GM23338 (cell line): ENCODE results near the gene EPHB1.

Experiments
- CREB1 ChIP-seq: fragments of 250-450 bp; sonication (Bioruptor Pico); IDR thresholded peaks from 2 replicates; pipeline ENCODE4 v1.5.0; 2020; ENCODE audit warnings: low read depth, mild to moderate bottlenecking, moderate library complexity
- EZH2 ChIP-seq: fragments of 200-600 bp; sonication (generic); IDR thresholded peaks from one replicate; pipeline ENCODE4 v1.8.0; 2017; ENCODE audit warnings: antibody characterized with exemption, mild to moderate bottlenecking, low read depth; ENCODE audit not compliant: unreplicated experiment
- EZH2phosphoT487 ChIP-seq: fragments of 200-600 bp; sonication (generic); IDR thresholded peaks from one replicate; pipeline ENCODE4 v1.8.1; 2018; ENCODE audit warnings: antibody characterized with exemption; ENCODE audit not compliant: unreplicated experiment
- JUNB ChIP-seq: IDR thresholded peaks from one replicate; pipeline ENCODE4 v1.6.1; 2016; ENCODE audit warnings: antibody characterized with exemption; ENCODE audit not compliant: unreplicated experiment
- NANOG ChIP-seq: IDR thresholded peaks from 2 replicates; pipeline ENCODE4 v1.6.1; 2016; ENCODE audit warnings: antibody characterized with exemption, borderline replicate concordance
- POLR2AphosphoS5 ChIP-seq: IDR thresholded peaks from 2 replicates; pipeline ENCODE4 v1.6.1; 2016; ENCODE audit warnings: antibody characterized with exemption, low read depth
- REST ChIP-seq: IDR thresholded peaks from one replicate; pipeline ENCODE4 v1.6.1; 2018; ENCODE audit warnings: antibody characterized with exemption; ENCODE audit not compliant: unreplicated experiment
- STAT1 ChIP-seq: IDR thresholded peaks from one replicate; pipeline ENCODE4 v1.6.1; 2016; ENCODE audit warnings: antibody characterized with exemption; ENCODE audit not compliant: unreplicated experiment
- ZNF114 ChIP-seq: fragments of 250-450 bp; sonication (Bioruptor Pico); IDR thresholded peaks from 2 replicates; pipeline ENCODE4 v1.5.0; 2020; ENCODE audit warnings: mild to moderate bottlenecking, moderate library complexity
- ZNF331 ChIP-seq: fragments of 250-450 bp; sonication (Bioruptor Pico); IDR thresholded peaks from 2 replicates; pipeline ENCODE4 v1.5.0; 2020; ENCODE audit warnings: low read depth, mild to moderate bottlenecking, moderate library complexity
- ZNF462 ChIP-seq: fragments of 250-450 bp; sonication (Bioruptor Pico); IDR thresholded peaks from 2 replicates; pipeline ENCODE4 v1.5.0; 2020; ENCODE audit warnings: mild to moderate bottlenecking, moderate library complexity
- TF ChIP-seq, protein P1 (sequence below), 2 experiments: fragments of 200-600 bp in 1 of 2; sonication (generic) in 1 of 2; conservative IDR thresholded peaks; 2 replicates each; pipeline versions ENCODE4 v1.5.1 to v1.6.1; 2016 to 2017; ENCODE audit warnings: antibody characterized with exemption in 2 of 2, low read depth in 2 of 2, mild to moderate bottlenecking in 2 of 2, moderate library complexity in 1 of 2

DNA sequence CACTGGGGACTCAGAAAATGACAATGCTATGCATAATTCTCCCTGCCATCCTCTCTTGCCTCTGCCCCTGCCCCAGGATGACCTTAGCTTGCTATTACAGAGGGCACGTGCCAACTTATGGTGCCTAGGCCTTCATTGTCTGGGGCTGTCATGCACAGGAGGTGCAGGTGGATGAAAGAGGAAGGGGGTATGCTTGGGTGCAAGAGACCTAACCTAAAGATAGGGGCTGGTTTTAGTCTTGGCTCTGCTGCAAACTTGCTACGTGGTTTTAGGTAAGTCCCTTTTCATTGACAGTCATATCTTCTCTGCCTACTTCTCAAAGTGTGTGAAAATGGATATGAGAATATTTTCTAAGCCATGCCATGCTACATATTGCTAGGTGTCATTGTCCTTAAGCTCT lies 161.3 kb downstream of the EPHB1 start:
- TF ChIP-seq, protein P1, sequence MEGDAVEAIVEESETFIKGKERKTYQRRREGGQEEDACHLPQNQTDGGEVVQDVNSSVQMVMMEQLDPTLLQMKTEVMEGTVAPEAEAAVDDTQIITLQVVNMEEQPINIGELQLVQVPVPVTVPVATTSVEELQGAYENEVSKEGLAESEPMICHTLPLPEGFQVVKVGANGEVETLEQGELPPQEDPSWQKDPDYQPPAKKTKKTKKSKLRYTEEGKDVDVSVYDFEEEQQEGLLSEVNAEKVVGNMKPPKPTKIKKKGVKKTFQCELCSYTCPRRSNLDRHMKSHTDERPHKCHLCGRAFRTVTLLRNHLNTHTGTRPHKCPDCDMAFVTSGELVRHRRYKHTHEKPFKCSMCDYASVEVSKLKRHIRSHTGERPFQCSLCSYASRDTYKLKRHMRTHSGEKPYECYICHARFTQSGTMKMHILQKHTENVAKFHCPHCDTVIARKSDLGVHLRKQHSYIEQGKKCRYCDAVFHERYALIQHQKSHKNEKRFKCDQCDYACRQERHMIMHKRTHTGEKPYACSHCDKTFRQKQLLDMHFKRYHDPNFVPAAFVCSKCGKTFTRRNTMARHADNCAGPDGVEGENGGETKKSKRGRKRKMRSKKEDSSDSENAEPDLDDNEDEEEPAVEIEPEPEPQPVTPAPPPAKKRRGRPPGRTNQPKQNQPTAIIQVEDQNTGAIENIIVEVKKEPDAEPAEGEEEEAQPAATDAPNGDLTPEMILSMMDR (conservative IDR thresholded peaks at IDR 0.05; ENCODE audit: low read depth in 2 of 2), result no peak
- TF ChIP-seq EZH2 (no peak), NANOG (no peak), ZNF462 (no peak), CREB1 (CRISPR knock-in tag) (no peak), POLR2AphosphoS5 (no peak), REST (no peak), EZH2phosphoT487 (no peak), ZNF331 (CRISPR knock-in tag) (no peak), JUNB (no peak), STAT1 (no peak), ZNF114 (CRISPR knock-in tag) (no peak)
